Lung microvascular endothelial cell (primary cell): Measurements from ENCODE around the gene IL1RAP. TPM values are rescaled to one million over a fixed set of nuclear protein-coding genes. Genes with fewer than 3 reads are reported as not detected.
"Not testable (repeated sequence)": the region's sequence is repeated elsewhere in the genome, so short reads cannot be mapped to it uniquely, and the experiment has no call there.

Source experiments
- DNase-seq, 2 donors: peaks; one replicate each; pipeline versions ENCODE4 v3.0.0 to v3.0.0-alpha.2; 2010; ENCODE audit warnings: low read depth in 2 of 2
- total RNA-seq: library from RNA; depleted of rRNA; stranded (reverse); fragments of >200 nt; gene quantifications from 2 replicates; pipeline ENCODE4 v1.2.1, GENCODE V29; 2014

IL1RAP gene
- total RNA-seq, 1 donor from 2014 or later, result 1.8 TPM

DNA sequence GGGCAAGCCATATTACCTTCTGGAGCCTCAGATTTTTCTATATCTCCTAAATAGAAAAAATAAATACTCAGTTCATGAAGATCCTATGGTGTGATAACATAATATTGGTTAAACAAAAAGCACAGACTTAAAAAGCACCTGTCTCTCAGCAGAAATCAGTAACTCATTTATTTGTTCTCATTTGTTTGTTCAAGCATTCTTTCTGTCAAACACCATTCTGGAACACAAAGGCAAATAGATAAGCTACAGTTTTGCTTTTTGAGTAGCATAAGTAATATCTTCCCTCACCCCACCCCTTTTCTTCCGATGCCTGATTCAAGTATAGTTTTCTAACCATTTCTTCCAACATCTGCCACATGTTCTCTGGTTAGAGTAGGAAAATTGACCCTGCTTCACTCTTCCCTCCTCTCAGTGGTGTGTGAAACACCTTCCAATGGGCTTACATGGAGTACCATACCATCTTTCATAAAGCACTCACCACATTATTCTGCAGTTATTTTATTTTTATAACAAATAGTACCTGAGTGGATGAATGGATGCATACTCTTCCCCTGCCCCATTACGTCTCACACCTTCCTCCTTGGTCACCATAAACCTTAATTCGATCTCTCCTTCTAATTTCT is 8.4 kb upstream of the IL1RAP start:
- no peak for DNase-seq

DNA sequence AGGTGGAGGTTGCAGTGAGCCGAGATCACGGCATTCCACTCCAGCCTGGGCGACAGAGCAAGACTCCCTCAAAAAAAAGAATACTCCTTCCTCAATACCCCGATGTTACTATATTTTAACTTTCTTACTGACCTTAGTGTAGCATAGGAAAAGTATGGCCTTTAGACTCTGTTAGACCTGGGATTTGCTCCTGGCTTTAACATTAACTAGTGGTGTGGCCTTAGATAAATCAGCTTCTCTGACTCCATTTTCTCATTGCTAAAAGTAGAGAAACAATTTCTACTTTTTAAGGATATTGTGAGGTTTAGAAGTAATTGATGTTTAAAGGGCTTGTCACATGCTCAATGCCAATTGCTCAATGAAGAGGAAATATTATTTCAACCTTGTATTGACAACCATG is 7.6 kb upstream of the IL1RAP start:
- DNase-seq, result no peak

DNA sequence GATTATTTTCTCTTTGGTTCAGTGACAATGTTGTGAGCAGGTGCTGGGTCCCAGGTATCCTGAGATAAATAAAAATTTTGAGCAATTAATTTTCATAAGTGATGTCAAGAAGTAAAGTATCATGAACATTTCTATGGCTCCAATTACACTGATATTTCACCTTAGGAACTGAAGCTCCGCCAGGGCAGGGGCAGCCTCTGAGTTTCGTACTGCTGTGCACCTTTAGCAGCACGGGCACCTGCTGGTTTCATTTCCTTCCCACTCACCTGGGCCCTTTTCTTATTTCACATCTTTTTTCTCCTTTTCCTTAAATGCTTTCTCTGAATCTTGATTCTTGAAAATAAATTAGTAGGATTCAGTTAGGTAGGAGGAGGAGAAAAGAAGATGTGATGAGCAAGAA is 1.2 kb upstream of the IL1RAP start:
- DNase-seq, result no peak

DNA sequence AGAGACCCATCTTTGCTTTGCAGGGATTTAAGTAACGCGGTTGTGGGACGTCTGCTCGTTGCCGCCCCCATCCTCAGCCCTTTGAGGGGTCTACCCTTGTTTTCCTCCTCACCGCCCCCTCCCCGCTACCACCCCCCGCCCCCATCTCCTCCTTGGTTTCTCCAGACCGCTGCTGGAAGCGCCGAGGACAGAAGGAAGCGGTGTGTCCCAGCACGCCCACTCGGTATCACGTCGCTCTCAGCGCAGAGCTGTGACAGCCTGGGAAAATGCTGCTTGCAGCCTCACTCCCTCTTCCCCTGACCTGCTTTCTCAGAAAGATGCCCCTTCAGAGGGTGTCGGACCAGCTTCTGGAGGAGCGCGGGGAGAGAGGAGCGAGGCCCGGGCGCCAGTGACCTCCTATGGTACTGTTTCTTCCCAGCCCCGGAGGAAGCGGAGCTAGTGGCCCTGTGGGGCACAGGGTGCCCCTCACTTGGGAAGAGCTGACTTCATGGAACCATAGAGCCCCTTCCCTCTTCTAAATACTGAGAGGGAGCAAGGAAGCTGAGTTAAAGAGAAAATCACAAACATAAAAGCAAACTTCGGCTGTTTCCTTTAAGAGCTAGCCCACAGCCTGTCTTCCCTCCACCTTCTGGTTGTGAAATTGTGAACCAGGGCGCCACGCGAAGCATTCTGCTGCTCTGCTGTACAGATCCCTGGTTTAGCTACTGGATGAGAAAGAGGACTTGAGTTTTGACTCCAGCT is 698 bp downstream of the IL1RAP start:
- DNase-seq, result peak; percentile 20 to 58

DNA sequence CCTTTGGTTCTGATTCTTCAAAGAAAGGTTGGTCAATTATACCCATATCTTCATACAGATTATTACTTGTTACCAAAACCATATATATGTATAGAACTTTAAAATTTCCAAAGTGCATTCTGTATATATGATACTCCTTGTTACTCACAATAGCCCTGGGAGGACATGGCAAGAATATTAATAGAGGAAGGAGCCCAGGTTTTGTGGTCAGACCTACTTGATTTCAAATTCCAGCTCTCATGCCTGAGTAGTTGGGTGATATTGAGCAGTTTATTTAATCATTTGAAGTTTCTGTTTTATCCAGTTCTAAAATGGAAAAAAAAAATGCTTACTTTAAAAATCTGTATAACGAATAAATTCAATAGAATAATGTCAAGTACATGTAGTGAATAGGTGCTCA is 2.5 kb downstream of the IL1RAP start:
- DNase-seq, result no peak

DNA sequence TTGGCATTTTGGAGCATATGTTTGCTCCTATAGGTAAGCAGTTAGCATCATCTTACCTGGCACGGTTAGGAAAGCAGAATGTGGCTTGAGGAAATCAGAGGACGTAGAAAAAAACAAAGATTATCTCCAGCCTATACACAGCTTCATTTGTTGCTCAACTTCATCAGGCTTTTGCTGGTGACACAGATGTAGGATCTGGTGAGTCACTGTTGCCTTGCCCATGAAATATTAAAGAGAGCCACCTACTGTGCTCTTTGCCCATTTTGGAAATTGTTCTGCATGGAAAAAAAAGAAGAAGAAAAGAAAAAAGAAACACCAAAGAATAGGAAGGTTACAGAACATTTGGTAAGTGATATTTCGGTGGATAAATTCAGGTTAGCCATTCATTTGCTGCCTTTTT is 3.8 kb downstream of the IL1RAP start:
- DNase-seq, result peak in 1 of 2 donors; percentile 39

DNA sequence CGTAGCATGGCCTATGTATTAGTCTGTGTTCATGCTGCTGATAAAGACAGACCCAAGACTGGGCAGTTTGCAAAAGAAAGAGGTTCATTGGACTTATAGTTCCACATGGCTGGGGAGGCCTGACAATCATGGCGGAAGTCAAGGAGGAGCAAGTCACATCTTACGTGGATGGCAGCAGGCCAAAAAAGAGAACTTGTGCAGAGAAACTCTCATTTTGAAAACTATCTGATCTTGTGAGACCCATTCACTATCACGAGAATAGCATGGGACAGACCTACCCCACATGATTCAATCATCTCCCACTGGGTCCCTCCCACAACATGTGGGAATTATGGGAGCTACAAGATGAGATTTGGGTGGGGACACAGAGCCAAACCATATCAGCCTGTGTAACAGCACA is 4.6 kb downstream of the IL1RAP start:
- DNase-seq, result not testable (repeated sequence)

DNA sequence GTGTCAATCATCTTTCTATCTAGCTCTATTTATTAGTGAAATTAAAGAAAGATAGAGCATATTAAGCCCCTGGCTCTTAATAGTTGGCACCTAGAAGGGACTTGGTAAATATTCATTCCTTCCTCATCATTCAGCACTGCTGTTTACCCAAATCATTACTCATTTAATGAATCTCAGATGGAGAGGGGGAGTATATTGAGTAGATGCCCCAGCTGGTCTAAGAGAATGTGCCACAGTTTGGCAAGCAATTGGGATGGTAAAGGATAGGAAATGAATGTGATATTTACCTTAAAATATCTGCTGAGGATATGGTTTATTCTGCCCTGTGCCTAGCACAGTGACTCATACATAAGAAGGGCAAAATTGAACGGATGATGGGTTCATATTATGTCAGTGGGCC is 6.0 kb downstream of the IL1RAP start:
- no peak for DNase-seq

DNA sequence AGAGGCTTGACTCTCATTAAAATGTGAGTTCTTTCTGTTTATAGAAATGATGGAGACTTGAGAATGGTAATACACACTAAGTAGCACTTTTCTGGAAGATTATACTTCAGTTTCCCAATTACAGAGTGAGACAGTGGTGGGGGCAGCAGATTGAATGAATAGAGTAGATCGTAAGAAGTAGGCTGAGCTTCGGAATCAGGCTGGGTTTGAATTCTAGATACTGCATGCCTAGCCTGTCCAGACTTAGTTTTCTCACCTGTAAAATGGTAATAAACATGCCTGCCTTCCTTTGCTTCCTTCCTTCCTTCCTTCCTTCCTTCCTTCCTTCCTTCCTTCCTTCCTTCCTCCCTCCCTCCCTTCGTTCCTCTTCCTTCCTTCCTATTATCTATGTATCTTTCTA is 8.1 kb downstream of the IL1RAP start:
- DNase-seq, result no peak

DNA sequence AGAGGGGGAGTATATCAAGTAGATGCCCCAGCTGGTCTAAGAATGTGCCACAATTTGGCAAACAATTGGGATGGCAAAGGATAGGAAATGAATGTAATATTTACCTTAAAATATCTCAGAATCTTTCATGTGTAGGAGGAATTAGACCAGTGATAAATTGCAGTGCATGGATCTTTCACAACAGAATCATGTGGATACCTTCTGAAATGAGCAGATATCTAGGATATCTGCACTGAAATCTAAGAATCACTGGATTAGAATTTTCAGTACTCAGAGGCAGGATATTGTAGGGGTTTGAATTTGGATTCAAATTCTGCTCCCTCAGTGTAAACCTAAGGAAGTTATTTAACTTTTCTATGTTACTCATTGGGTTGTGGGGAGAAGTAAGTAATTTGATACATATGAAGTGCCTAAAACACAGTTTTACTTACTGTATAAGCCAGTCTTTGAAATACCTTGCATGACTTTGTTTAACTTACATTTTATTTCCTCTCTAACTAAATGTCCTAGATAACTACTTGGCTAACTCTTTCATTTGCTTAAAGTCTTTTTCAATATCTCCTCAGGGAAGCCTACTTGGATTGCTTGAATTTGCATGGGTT is 8.8 kb downstream of the IL1RAP start:
- DNase-seq, result no peak

DNA sequence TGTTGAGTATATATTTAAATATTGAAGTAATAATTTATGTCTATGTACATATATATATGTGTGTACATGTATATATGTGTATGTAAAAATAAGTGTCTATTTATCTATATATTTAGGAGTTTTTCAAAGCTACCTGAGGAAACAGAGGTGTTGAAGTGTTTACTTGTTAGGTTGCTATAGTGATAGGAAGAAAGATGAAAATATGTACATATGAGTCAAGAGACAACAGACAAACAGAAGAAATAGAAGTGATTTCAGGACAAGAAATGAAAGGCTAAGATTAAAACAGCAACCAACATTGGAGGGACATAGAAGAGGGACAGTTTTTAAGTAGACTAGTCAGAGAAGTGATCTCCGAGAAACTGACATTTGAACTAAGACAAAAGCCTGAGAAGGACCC is 11.1 kb downstream of the IL1RAP start:
- DNase-seq, result no peak

DNA sequence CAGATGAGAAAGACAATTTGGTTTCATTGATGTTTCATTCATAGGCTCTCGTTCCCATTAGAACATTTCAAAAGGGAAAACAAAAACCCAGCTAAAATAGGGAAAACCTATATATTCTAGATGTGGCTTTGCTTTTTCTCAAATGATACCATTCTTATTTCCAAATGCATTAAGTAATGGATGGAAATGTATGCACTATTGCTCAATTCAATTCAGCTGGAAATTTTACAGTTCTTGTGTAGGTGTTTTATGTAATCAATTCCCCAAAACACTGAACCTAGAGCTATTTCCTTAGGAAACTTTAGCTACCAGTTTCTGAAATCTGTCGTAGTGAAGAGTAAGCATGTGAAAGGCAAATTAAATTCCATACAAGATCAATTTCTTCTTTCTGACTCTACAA is 11.7 kb downstream of the IL1RAP start:
- no peak for DNase-seq

DNA sequence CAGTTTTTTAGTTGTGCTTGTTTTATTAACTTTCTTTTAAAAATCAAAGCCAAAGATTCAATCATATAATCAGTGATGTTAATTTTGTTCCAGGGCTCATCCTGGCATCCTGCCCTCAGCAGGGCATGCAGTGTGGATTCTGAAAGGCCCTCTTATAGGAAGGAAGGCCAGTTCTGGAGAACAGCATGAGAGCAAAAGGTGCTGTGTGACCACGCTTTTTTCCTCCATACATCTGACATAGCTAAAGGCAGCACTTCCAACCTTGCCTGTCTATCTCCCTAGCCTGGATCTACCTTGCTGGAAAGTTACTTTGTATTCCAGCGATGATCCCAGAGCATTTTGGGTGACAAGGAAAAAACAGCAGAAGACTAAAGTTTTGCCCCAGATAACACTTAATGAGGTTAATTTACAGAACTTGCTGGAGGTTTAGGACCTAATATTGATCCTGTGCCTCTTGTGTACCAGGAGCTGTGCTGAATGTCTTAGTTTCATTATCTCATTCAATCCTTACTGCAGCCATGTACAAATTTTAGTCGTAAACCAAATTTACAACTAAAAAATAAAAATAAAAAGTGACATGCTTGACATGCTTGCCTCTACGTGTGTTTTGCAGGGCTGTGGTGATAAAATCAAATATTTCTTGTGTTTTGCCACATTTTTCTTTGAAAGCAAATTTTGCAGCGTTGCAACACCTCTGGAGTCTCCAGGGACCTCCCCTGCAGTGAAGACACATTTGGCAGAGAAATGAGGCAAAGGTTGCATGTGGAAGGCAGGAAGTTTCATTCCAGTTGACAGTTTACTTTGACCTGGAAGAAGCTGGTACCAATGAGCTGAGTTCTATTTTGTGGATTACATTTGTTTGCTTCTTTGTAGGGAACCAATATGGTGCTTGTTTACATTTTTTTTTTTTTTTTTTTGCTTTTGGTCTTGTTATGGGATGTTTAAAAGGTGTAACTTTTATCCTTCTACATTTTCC is 13.2 kb downstream of the IL1RAP start:
- no peak for DNase-seq

DNA sequence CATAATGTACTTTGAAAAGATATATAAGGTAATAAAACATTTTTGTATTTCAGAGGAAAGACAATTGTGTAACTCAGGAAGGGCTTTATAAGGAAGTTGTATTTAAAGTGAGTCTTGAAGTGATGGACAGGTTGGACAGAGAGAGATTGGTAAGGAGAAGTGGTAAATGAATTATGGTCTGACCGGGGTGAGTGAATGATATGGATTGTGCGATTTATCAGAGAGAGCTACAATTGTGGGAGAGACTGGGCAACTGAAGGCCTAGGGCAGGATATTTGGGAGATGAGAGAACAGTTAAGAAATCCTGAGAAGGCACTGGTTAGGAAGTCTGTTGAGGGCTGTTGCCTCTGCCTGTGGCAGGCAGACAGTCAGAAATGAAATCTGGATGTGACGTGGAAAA is 14.8 kb downstream of the IL1RAP start:
- DNase-seq, result no peak

DNA sequence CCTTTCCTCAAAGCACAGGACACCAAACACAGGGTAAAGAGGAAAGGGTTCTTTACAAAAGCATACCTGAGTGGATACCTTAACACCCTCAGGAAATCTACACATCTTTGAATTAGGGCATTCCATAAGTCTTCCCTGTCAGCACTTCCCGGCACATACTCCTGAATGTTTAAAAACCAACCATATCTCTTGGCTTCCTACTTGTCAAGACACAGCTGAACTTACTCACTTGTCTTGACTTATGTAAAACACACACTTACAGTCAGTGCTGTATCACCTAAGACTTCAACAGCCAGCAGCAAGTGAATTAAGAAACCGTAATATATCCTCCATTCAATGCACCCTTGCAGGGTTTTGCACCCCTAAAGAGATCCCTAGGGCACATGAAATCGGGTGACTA is 17.5 kb downstream of the IL1RAP start:
- DNase-seq, result no peak

DNA sequence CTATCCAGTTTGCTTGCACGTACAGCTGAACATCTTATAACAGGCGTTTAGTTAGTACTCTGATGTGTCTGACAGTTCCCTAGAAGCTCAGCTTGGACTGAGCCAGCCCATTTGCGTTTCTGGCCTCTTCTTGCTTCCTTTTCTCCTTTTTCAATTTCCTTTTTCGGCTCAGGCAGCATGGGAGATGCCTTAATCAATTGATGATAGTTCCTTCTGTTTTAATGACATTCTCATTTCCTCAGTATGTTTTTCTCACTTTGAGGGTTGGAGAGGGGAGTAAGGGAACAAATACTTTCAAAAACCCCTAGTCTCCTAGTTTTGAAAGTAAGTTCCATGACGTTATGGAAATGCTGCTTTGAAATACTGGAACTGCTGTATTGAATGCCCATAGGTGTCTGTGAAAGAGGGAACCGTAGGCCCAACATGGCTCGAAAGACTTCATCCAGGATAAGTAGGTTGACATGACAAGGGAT is 18.9 kb downstream of the IL1RAP start:
- no peak for DNase-seq

DNA sequence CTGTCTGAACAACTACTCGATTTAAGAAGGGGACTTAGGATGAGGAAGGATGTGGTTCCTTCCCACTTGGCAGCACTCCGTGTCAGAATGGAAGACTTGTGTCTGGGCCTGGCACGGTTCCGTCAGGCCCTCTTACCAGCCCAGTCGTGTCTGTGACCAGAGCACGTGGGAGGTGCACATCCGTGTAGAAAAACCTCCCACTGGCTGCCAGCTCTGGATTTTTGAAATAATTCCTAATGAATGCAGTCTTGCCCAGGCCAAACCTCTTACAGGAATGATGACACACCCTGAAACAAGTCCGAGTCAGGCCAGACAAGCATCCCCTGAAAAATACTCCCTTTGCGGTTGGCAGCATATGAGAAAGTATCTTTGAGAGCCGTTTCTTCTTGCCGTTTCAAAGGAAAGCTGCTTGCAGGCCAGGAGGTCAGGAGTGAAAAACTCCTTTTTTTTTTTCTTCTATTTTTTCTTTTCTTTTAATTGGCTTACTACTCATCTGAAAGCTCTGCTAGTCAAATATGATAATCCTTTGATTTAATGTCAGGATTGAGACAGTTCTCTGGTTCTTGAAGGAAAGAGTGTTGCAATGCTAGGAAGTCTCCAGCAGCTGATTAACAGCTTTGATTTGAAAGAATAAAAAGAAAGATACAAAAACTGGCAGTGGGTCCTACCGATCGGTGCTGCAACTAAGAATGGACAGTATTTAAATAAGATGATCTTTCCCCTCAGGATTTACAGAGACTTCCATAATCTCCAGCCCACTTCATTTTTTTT is 19.8 kb downstream of the IL1RAP start:
- peak in 1 of 2 donors; percentile 77 for DNase-seq

DNA sequence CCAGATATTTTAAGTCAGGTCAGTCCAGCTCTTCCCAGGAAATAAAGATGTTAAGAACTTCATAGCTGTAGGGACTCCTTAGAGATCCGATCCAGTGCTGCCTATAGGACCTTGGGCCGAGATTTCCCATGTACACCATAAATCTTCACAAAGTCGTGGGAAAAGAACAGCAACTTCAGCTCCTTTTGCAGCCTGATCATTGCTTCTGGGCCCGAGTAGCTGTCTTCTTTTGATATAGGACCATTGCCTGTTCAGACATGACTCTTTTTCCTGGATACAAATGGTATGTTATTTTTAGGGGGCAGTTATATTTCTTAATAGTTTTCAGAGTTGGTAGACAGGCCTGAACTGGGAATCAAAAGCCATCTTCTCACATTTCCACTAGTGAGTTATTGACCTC is 20.5 kb downstream of the IL1RAP start:
- DNase-seq, result peak in 1 of 2 donors; percentile 19

DNA sequence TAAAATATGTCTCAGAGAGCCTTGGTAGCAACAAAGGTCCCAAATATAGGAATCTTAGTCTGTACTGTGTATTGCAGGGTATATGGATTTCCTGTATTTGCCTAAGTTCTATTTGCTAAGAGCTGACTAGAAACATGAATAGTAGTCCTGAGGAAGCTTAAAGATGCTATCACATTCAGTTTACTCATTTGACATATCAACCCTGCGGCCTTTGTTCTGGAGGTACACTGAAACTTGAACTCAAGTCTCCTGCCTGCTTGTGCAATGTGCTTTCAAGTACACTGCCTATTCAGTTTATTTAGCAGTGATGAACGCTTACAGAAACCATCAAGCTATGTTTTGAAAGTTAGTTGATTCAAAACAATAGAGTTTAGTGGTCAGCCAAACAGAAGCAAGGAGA is 21.1 kb downstream of the IL1RAP start:
- peak in 1 of 2 donors; percentile 43 for DNase-seq

DNA sequence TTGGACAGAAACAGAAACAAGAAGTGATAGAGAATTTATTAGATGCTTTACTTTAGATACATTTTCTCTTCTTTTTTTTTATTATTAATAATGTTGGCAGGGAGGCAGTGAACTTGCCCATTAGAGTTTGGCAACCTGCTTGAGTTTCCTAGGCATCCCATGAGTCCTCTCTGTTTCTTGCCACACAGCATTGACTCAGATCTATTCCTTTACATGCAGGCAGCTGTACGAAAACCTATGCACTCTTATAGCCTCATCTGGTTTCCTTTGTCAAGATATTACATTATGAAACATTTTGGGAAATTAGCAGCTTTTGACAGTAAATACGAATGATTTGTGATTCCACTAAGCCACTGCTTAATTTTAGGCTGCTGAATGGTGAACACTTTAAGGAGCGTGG is 23.3 kb downstream of the IL1RAP start:
- no peak for DNase-seq

DNA sequence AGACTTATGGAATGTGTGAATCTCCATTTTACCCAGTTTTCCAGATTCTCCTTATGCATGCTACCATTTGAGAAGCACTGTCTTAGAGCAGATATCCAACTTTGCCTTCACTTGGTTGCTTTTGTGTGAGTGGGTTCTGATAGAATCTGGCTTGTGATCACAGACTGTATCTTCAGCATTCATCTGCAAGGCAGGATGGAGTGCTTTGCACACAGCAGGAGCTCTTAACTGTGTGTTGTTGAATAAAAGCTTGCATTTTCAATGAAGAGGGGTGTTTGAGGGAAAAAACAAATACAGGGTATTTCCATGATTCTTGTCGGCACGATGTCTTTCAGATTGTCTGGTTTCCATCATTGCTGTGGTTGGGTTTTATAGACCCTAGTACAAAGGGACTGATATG is 24.4 kb downstream of the IL1RAP start:
- DNase-seq, result no peak
